ENCODE results near the gene SETD2.

SETD2 gene

DNA sequence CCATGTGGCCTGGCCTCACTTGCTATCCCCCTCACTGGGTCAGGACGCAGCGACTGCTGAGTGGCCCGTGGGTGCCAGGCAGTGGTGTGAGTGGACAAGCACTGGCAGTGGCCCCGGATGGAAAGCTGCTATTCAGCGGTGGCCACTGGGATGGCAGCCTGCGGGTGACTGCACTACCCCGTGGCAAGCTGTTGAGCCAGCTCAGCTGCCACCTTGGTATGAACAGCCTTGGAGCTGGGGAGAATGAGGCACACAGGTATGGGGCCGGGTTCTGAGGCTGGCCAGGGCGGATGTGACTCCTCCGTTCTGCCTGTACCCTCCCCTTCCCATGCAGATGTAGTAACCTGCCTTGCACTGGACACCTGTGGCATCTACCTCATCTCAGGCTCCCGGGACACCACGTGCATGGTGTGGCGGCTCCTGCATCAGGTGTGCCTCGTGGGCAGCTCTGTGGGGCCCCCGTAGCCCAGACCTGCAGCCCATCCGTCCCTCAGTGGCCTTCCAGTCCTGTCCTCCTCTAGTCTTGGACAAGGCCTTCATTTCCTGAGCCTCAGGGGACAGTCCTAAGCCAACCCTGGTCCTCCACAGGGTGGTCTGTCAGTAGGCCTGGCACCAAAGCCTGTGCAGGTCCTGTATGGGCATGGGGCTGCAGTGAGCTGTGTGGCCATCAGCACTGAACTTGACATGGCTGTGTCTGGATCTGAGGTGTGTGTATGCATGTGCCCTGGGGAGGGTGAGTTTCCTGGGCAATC lies 156.3 kb downstream of the SETD2 start:
- DNase-seq: peak; percentile 68

DNA sequence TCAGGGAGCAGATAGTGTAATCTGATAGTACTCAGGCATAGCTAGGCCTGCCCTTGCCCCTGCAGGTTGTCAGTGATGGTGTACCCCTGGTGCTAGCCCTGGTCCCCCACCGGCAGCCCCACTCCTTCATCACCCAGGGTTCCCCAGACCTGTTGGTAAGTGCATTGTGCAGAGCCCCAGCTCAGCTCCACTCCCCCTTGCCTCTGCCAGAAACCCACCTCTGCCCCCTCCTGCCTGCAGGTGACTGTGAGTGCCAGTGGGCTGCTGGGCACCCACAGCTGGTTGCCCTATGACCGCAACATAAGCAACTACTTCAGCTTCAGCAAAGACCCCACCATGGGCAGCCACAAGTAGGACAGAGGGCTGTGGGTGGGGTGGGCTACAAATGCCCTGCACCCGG lies 156.9 kb downstream of the SETD2 start:
- DNase-seq: peak; percentile 38

- DNase-seq: peak; percentile 54
Observed at GRCh38 chr3:47006145-47006651, 157.7 kb downstream of the SETD2 start.

- peak; percentile 54 for DNase-seq
Observed at GRCh38 chr3:47005212-47006144, 158.4 kb downstream of the SETD2 start.

DNA sequence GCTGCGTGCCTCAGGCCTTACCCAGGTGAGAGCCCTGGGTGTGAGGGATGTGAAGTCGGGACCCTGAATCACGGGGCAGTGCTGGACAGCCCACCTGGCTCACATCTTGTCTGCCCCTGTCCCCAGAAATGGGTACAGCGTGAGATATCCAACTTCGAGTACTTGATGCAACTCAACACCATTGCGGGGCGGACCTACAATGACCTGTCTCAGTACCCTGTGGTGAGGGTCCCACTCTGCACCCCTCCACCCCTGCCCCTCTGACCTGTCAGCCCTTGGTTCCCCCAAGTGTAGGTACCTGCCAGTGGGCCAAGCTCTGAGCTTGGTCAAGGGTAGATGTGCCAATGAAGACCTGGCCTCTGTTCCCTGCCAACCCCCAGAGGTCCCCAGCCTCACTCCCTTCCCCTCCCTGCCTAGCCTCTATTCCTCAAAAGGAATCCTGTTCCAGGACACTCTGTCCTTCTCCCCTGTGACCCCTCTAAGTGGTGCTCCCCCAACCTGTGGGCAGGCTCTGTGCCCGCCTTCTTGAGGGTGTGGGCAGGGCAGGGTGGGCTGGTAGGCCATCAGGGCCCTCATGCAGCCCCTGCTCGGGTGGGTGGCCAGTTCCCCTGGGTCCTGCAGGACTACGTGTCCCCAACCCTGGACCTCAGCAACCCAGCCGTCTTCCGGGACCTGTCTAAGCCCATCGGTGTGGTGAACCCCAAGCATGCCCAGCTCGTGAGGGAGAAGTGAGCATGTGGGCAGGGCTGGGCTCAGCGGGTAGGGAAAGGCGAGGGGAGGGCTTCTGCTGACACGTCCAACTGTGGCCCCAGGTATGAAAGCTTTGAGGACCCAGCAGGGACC lies 159.3 kb downstream of the SETD2 start:
- peak; percentile 41 for DNase-seq

DNA sequence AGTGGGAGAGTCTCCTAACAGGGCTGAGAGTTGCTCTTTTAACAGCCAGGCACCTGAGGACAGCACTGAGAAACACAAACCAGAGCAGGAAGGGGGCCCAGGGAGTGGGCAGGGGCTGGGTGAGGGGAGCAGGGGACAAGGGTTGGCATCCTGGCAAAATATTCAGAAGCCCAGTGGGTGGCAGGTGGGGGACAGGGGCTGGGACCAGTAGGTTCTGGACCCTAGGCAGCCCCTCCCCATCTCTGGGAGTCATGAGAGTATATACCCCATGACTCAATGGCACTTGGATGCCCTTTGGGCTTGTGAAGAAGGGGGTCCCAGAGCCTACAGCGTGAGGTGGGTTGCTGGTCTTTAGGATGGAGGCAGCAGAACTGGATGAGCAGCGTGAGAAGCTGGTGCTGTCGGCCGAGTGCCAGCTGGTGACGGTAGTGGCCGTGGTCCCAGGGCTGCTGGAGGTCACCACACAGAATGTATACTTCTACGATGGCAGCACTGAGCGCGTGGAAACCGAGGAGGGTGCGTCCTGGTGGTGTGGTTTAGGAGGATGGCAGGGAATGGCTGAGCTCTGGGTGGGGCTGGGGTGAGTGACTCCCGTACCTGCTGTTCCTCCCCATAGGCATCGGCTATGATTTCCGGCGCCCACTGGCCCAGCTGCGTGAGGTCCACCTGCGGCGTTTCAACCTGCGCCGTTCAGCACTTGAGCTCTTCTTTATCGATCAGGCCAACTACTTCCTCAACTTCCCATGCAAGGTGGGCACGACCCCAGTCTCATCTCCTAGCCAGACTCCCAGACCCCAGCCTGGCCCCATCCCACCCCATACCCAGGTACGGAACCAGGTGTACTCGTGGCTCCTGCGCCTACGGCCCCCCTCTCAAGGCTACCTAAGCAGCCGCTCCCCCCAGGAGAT lies 160.2 kb downstream of the SETD2 start:
- peak; percentile 34 for DNase-seq

DNA sequence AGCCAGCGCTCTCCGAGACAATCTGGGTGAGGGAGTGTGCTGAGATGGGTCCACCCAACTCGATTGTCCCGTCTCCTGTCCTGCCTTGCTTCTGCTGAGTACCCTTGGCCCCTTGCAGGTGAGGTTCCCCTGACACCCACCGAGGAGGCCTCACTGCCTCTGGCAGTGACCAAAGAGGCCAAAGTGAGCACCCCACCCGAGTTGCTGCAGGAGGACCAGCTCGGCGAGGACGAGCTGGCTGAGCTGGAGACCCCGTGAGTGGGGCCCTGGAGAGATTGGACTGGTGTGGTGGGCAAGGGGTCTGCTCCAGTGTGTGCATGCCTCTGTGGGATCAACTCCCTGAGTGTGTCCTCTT lies 160.9 kb downstream of the SETD2 start:
- DNase-seq: no peak

GRCh38 chr3:47002171-47003055 lies 161.5 kb downstream of the SETD2 start:
- peak; percentile 77 for DNase-seq

DNA sequence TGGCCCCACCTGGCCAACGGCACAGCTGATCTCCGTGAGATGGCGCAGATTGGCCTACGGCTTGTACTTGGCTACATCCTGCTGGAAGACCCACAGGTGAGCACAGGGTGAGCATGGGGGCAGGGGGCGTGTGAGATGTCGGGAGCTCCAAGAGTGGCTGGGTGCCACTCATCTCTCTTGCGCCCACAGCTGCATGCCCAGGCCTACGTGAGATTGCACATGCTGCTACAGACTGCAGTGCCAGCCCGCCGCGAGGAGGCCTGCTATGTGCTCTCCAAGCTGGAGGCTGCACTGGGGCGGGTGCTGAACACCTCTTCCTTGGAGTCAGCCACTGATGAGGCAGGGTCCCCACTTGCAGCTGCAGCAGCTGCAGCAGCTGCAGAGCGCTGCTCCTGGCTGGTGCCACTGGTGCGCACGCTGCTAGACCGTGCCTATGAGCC lies 162.2 kb downstream of the SETD2 start:
- no peak for DNase-seq

DNA sequence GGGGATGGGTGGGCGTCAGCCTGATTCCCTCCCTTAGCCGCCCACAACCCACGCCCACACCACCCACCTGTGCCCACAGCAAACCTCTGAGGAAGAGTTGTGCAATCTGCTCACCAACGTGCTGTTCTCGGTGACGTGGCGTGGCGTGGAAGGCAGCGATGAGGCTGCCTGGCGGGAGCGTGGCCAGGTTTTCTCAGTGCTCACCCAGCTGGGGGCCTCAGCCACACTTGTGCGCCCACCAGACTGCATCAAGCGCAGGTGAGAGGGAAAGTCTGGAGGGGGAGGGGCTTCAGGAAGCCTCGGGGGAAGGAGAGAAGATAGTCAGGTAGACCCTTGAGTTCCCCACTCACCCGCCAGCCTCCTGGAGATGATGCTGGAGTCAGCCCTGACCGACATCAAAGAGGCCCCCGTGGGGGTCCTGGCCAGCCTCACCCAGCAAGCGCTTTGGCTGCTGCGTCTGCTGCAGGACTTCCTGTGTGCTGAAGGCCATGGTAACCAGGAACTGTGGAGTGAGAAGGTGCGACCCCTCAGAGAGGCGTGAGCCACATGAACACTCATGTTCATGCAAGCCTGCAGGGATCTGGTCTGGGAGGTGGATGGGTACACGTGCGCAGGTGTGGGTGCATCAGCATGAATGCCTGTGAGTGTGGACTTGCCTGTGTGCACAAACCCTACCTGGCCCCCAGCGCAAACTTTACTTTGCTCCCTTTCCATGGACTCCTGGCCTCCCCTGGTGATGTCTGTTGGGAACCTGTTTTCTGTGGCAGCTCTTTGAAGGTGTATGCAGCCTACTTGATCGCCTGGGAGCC lies 162.8 kb downstream of the SETD2 start:
- no peak for DNase-seq

DNA sequence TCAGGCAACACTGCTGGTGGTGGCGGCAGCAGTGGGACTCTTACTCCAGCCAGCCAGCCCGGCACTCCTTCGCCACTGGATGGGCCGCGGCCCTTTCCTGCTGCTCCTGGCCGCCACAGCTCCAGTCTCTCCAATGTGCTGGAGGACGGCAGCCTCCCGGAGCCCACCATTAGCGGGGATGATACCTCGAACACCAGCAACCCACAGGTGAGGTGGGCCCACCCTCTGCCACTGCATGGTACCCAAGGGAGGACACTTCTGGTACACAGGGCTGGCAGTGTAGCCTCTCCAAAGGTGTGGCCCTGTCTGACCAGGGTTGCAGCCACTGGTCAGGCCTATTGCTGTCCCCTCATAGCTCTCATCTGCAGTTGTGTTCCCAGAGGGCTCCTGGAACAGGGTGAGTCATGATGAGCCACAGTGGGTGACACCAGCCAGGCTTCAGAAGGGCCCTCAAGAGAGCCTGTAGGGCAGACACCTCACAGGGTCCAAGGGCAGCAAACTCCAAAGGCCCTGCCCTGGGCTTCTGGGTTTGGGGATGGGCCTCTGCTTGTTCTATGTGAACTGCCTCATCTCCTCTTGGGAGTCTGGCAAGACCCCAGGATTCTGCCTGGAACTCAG lies 163.6 kb downstream of the SETD2 start:
- DNase-seq: peak; percentile 78

DNA sequence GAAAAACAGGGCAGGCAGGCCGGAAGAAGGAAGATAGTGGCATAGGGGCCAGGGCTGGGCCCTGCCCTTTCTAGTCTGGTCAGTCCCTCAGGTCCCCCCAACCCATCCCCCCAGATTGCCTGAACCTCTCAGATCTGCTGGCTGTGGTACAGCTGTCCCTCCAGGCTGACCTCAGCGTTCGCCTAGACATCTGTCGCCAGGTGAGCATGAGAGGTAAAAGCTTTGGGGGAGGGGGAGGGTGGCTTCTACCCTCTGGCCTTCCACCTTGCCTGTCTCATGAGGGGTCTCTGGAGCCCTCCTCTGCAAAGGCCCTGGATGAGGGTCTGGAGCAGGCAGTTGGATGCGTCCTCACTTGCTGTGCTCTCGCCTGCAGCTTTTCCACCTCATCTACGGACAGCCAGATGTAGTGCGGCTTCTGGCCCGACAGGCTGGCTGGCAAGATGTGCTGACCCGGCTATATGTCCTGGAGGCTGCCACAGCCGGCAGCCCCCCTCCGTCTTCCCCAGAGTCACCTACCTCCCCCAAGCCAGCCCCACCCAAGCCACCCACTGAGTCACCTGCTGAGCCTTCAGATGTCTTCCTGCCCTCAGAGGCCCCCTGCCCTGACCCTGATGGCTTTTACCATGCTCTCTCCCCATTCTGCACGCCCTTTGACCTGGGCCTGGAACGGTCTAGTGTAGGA lies 164.3 kb downstream of the SETD2 start:
- DNase-seq: no peak

- DNase-seq: no peak
Observed at GRCh38 chr3:46998852-46999515, 164.9 kb downstream of the SETD2 start.

DNA sequence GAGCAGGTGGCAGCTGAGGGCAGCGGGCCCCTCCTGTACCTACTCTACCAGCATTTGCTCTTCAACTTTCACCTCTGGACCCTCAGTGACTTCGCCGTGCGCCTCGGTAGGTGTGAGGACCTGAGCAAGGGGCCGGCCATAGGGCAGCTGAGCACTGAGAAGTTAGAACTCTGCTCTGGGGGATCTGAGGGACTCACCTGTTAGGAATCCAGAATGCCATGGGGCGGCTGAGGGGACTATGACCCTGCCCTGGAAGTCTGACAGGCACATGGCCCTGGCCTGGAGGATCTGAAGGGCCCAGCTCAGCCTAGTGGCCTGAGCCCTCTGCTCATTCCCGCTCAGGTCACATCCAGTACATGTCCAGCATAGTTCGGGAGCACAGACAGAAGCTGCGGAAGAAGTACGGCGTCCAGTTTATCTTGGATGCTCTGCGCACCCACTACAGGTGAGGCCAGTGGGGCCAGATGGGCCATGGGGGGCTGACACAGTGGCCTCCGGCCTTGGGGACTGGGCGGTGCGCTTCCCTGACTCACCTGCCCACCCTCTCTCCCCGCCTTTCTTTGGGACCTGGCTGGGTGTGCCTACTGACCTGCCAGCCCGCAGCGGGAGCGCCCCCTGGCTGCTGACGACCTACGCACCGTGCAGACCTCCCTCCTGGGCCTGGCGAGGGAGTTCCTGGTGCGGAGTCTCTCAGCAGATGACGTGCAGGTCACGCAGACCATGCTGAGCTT lies 165.6 kb downstream of the SETD2 start:
- DNase-seq: peak; percentile 100

GRCh38 chr3:46997453-46998091 lies 166.3 kb downstream of the SETD2 start:
- DNase-seq: no peak

DNA sequence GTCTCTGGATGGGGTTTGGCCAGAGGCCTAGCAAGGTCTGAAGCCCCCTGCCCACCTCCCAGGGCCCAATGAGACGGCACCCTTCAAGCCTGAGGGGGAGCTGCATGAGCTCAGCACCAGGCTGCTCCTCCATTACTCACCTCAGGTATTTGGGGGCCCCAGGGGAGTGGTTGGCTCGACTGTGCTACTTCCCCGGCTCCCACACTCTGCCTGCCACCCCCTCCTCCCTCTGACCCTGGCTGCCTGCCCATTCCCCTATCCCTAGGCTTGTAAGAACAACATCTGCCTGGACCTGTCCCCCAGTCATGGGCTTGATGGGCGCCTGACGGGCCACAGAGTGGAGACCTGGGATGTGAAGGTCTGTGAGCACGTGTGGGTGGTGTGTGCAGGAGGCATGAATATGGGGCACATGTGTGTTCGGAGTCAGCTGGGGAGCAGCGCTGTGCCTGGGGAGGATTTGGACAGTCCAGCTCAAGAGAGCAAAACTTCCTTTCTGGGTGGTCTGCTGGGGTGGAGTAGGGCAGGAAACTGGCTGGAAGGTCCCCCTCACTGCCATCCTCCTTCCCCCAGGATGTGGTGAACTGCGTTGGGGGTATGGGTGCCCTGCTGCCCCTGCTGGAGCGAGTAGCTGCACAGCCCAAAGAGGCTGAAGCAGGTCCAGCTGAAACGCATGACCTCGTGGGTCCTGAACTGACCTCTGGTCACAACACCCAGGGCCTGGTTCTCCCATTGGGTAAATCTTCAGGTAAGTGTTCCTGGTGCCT lies 167.0 kb downstream of the SETD2 start:
- DNase-seq: no peak

All from 8988T (cell line).